Stimulated activated CD4-positive, alpha-beta T cell treated with anti-CD3 and anti-CD28 coated beads, TNF-alpha, amount 100 ng/mL, for 1 hour (primary cell): ENCODE measurements around the gene SPOCK3.

Experiments
- DNase-seq, 3 donors: peaks; one replicate each; pipeline ENCODE4 v3.0.0-alpha.2; 2020; ENCODE audit warnings: low read depth in 3 of 3, low spot score in 1 of 3

Gene SPOCK3

DNA sequence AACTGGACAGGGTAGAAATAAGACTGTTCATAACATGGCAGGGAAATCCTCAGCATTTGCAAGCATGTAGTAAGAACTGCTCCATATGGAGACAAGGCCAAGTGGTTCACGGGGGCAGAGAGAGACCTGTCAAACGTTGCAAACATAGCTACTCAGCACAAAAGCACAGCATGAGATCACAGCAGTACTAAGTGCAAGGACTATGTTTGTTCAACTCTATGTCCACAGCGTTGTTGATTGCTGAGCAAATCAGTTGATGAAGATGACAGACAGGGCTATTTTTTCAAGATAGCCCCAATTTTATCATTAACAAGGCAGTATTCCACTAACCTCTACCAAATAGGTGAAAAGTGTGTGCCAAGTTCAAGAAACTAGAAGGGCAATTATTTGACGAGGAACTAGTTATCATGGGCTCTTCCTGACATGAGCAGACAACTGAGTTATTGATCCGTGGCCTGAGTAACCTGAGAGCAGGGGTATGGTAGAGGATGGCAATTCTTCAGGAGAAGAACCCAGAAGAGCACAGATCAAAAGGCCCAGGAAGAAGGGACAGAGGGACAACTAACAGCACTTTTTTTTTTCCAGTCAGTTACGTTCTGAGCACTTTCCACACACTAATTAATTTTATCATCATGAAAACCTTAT, 57.4 kb downstream of the SPOCK3 start:
- DNase-seq: no peak

DNA sequence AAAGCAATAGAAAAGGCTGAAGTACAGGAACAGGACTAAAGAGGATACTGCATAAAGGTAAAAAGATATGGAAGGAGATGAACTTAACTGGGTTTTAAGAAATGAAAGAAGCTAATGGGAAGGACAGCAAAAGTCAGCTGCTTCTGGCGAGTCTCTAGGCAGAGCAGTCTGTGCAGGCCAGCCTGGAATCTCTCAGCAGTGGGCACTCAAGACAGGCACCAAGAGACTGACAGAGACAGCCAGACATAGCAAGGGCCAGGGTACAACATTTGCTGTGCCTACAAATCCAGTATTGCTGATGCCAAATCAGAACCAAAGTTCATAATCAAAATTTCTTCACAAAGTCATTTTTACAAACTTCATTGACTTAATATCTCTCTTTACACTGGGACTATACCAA, 62.4 kb downstream of the SPOCK3 start:
- DNase-seq: no peak

DNA sequence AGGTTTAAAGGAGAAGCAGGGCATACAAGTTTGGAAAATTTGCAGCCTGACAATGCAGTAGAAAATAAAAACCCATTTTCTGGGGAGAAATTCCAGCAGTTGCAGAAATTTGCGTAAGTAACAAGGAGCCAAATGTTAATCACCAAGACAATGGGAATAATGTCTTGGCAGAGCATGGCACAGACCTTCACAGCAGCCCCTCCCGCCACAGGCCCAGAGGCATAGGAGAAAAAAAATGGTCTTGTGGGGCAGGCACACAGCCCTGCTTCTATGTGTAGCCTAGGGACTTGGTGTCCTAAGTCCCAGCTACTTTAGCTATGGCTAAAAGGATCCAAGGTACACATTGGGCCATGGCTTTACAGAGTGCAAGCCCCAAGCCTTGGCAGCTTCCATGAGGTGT, 65.7 kb downstream of the SPOCK3 start:
- DNase-seq: no peak

DNA sequence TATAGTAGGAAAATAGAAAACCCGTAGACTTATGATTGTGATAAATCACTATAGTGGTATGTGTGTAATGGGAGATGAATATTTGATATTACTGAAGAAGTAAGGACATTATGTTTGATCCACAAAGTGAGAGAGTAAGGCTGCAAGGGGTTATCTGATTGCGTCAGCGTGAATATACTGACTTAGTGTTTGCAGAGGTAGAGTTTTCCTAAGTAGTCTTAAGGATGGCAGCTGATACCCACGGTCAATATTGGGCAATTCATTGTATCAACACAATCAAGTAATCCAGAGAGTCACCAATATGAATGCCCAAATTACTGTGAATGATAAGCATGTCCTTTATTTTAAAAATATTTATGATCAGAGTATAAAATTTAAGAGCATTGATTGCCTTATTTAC, 83.7 kb downstream of the SPOCK3 start:
- no peak for DNase-seq

DNA sequence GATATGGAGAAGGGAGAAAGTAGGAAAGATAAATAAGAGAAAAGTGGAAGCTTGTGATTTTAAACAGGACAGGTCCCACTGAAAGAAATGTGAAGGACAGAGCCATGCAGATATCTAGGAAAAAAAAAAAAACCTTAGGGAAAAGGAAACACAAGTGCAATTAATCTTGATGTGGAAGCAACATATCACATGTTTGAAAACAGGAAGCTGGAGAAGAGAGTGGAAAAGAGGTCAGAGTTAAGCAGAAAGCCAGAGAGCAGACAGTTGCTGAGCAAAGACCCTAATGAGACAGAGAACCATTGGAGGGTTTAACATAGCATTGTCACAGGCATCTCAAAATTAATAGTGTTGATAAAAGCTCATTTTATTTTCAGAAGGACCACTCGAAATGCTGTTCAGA, 89.7 kb downstream of the SPOCK3 start:
- no peak for DNase-seq

DNA sequence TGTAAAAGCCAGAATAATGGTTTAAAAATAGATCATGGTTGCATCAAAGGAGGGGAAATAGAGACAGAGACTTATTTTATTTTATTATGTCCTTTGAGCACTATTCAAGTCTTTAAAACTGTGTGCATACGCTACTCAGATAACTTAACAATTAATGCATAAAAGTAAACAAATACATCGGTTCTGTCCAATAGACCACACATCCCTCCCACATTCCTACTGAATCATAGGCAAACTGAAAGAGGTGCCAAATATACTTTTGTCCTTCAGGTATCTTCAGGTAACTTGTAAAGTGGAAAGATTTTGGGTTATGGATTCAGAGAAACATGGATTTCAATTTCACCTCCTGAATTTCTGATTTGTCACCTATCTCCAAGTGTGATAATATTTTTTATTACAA, 91.3 kb downstream of the SPOCK3 start:
- no peak for DNase-seq

DNA sequence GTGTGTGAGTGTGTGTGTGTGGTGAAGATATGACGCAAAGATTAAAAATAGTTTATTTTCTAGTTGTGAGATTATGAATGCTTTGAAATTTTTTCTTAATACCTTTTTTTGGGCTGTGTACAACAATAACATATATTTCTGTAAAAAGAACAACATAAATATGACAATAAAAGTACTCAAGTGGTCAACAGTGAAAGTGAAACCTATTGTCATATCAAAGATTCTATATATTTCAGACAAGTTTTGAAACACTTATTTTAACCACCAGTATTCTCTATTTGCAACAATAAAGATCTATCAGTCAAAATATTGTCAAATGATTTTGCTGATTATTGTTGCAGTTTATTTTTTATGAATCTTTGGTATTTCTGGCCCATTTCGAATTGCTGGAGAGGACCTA, 98.0 kb downstream of the SPOCK3 start:
- DNase-seq: no peak

DNA sequence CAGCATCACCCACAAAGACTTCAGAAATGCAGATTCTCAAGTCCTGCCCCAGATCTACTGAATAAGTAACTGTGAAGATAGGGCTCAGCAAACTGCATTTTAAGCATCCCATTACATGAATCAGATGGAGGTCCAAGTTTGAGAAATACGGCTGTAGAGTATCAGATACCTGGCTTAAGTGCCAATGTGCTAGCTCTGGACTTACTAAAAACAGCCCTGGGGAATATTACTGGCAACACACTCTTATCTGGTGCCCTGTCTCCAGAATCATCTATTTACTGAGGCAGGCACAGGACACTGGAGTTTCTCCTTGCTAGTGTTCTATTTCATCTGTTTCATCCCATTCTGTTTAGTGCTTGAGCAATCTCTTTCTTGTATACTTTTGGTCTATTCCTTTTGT, 105.1 kb downstream of the SPOCK3 start:
- no peak for DNase-seq

DNA sequence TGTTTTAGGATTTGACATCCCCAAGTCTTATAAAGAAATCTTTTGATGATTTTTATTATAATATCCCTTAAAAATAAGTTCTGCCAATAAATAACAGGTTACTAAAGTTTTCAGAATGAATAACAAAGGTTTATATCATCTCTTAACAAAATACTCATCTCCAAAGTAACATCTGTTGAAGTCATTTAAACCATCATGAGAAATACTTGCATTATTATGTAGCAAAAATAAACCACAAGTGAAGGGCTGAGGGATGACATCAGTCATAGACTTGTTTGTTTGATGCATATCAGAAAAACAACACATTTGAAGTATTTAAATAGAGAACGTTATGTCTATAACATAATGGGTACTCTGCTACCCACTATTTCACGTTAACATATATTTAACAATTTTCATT, 114.9 kb downstream of the SPOCK3 start:
- no peak for DNase-seq

DNA sequence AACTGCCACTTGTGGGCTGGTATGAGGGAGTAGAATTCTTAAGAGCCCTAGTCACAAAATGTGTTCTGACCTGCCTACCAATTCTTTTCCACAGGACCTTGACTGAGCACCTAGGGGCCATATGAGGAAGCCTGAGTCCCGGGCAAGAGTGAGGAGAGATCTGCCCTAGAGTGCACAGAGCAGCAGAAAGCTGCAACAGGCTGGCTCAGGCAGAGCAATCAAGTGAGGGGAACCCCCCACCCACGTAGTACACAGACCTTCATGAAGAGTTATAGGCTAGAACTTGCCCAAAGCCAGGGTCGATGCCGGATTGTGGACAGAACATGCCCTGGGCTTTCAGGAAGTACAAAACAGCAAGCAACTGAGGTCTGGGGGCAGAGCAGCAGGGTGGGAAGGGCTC, 117.0 kb downstream of the SPOCK3 start:
- DNase-seq: no peak

DNA sequence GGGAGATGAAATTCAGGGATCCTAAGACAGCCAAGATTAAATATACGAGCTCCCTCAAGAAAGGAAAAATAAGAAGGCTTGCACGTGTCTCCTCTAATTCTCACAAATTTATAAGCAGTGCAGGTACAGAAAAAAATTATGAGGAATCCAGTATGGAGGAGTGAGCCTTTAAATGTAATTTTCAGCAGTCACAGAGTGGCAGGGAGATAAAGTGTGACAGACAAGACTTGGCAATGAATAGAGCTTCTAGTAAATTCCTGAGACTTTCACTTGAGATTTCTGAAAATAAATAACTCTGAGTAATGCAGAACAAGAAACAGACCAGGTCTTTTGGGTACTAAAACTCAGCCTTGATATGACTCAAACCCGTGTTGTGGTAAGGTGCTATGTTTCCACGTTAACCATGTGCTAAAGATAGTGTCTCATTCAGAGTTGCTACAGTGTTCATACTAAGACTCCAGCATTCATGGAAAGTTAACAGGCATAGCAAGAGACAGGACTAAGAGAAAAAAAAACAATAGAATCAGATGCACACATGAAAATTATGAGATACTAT, 119.8 kb downstream of the SPOCK3 start:
- no peak for DNase-seq

DNA sequence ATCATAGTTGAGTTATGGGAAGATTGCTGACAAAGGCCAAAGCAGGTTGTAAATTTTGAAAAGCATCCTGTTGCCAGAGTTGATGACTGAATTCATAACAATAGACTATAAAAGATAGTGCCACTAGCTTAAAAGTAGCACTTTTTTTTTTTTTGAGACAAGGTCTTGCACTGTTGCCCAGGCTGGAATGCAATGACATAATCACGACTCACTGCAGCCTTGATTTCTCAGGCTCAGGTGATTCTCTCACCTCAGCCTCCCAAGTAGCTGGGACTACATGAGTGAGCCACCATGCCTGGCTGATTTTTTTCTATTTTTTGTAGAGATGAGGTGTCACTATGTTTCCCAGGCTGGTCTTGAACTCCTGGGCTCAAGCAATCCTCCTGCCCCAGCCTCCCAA, 122.7 kb downstream of the SPOCK3 start:
- DNase-seq: no peak

DNA sequence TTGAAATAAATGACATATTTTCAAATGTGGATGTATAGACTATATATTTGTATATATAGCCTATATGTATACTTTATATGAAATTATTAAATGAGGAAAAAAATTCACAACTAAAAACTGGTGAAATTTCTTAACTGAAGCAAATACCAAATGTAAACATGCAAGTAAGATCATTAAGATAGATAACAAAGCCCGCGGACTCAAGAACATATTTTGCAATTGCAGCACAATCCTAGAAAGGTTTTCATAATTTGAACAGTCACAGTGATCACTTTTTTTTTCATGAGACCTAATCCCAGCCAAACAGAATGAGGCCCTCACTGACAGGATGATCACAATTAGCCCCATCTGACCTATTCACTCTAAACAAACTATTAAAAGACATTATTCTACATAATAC, 123.2 kb downstream of the SPOCK3 start:
- DNase-seq: no peak

DNA sequence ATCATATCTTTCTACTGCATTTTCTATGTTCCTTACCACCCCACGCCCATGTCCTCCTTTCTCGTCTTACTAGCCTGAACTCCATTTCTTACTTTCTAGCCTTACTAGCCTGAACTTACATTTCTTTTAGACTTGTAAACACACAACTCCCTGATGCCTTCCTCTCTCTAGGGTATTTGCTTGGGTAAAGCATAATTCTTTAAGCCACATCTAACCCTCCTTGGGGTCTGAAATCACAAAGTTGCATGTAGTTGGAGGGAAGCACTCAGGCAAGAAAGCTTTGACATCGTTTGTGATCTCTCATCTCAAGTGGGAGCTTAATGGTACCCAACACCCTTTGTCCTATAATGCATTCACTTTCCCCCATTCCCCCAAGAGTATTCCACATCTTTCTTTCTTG, 124.4 kb downstream of the SPOCK3 start:
- DNase-seq: no peak

DNA sequence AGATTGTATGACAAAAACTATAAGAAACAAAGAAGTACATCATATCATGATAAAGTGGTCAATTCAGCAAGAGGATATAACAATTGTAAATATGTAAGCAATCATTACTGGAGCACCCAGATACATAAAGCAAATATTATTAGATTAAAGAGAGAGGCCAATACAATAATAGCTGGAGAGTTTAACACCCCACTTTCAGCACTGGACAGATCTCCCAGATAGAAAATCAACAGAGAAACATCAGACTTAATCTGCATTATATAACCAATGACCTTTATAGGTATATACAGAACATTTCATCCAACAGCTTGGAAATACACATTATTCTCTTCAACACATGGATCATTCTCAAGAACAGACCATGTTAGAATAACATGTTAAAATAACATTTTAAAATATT, 128.4 kb downstream of the SPOCK3 start:
- no peak for DNase-seq

DNA sequence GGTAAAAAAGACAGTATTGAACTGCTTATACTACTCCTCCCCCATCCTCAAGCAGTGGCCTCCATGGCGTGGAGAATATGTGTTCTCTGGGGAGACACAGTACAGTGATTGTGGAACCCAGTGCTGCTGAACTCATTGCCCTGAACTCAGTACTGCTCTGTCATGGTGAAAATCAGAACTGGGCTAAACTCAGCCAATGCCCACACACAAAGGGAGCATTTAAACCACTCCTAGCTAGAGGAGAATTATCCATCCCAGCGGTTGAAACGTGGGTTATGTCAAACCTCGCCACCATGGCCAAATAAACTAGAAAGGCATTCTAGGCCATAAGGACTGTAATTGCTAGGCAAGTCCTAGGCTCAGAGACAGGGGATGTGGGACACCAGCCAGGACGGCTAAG, 131.8 kb downstream of the SPOCK3 start:
- DNase-seq: no peak

DNA sequence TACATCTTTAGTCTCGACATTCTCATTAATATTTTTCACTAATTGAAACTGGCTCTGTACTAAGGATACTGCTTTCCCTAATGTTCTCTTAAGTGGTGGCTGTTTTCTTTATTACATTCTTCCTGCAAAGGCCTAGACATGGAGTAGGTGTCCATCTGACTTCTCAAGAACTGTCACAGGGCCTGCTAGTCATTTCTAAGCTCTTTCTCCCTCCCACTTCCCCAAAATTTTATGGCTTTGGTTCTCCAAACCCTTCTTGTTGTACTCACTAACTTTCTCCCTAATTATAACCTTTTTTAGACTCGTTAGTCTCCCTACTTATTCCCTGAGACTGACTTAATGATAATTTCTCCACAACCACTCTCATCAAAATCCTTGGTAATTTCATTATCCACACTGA, 133.3 kb downstream of the SPOCK3 start:
- DNase-seq: no peak

DNA sequence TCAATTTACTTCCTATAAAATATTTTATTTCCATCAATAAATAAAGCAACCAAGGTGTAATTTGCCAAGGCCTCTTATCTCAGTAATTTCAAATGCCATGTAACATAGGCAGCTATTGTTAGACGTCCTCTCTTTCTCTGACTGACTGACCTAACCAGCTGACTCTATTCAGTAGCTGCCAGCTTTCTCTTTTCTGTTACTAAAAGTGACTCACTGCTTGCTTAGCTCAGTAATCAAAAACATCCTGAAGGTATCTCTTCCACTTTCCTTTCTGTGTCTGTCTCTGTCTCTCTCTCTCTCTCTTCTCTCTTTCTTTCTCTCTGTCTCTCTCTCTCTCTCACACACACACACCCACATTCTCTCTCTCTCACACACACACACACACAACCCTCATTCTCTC, 134.2 kb downstream of the SPOCK3 start:
- no peak for DNase-seq

DNA sequence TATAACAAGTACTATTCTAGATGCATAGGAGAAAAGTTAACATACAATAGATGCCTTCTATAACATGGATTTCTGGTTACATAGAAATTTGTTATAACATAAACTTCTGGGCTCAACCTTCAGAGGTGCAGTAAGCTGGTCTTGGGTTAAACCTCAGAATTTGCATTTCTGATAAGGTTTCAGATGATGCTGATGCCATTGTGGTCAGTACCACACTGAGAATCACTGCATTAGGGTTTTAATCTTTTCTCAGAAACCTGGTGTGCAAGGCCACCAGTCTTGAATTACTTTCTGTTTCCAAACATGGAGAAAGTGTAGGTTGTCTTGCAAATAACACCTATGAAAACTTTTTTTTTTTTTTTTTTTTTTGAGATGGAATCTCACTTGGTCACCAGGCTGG, 146.2 kb downstream of the SPOCK3 start:
- DNase-seq: no peak

DNA sequence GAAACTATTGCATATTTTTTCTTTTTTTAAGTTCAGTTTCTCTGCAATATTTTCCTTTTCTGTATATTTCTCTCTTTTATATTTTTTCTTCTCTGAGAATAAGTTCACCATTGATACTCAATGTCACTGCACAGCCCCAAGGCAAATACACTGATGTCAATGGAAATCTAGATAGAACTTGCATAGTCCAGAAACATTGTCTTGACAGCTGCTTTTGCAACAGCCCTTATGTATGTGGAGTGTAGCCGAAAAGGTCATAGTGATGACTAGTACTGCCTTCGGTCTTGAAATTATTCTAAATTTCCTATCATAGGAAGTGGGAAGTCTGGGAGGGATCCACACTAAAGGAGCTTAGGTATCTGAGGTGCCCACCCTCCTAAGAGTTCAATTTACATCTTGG, 150.0 kb downstream of the SPOCK3 start:
- DNase-seq: no peak

DNA sequence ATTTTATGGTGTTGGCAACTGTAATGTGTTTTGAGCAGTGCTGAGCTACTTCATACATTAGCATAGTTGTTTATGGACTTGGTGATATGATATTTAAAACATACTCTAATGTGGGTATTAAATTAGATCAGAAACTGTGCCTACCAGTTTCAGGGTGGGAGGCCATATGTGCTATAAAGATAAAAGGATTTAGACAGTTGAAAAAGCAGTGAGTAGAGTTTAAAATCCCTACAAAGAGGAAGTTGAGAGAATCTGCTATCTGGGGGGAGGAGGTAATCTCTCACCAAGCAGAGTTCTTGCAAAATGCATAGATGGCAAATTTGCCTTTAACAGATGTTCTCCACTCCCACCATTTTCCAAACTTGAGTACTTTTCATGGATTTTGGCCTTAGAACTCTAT, 154.5 kb downstream of the SPOCK3 start:
- DNase-seq: no peak

DNA sequence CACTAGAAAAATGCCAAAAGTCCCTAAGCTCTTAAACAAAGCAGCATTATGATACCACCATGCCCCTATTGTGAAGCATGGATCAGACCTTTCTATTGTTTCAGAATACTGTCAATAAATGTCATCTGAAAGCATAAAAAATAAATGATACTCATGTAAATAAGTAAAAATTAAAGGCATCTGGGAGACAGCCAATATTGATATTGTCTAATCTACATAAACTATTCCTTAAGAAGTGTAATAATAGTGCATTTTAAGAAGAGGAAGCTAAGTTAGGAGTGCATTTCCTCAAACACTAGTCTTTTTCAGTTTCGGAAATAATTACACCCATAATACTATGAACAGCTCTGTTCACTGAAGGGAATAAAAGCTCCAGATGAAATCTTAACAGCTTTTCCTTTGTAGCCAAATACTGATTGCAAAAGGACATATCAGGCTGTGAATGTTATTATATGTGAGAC, 181.6 kb downstream of the SPOCK3 start:
- no peak for DNase-seq

DNA sequence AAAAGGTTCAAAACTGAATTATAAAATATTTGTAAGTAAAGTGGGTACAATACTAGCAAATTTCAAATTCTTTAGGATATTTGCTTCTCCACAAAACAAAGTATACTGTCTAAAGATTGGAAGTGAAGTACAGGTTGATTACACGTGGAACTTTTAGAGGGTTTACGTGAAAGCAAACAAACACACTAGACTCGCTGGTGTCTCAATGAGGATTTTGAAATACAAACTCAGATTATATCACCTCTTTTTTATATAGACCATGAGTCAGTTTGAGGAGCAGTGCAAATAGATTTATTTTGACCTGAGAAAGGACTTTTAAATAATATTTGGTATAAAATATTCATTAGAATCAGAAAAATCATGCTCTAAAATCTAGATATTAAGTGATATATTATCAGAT, 185.0 kb downstream of the SPOCK3 start:
- no peak for DNase-seq

DNA sequence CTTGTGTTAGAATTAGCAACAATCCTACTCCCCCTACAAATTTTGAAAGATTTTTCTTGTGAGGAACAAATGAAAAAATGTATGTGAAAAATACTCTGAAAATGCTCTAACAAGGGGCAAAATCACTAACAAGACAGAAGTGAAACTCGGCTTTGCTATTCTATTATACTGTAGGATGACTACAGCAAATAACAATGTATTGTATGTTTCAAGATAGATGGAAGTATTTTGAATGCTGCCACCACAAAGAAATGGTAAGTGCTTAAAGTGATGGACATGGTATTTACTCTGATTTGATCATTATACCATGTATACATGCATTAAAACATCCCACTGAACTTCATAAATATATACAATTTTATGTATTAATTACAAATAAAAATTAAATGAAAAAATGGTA, 192.8 kb downstream of the SPOCK3 start:
- no peak for DNase-seq
